ENCODE results near the gene OR1D2. TPM values are rescaled to one million over a fixed set of nuclear protein-coding genes. Genes with fewer than 3 reads are reported as not detected.

Gene OR1D2, protein sequence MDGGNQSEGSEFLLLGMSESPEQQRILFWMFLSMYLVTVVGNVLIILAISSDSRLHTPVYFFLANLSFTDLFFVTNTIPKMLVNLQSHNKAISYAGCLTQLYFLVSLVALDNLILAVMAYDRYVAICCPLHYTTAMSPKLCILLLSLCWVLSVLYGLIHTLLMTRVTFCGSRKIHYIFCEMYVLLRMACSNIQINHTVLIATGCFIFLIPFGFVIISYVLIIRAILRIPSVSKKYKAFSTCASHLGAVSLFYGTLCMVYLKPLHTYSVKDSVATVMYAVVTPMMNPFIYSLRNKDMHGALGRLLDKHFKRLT
- not detected for total RNA-seq

DNA sequence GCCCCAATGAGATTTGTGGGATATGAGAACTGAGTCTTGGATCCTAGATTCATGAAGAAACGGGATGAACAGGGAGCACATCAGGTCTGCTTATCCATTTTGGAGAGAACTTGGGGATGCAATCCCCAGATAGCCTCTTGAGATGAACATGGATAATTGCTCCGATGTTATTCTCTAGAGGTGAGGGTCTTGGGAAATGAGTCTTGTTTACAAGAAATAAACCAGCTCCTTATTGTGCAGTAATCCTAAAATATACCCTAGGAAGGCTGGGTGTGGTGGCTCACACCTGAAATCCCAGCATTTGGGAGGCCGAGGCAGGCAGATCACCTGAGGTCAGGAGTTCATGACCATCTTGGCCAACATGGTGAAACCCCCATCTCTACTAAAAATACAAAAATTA is at the start of gene OR1D2:
OR1D2 (minus strand) TSS at position 101 of the 400 bp plus-strand sequence. CDS start 11,426 bp downstream, outside the sequence.

DNA sequence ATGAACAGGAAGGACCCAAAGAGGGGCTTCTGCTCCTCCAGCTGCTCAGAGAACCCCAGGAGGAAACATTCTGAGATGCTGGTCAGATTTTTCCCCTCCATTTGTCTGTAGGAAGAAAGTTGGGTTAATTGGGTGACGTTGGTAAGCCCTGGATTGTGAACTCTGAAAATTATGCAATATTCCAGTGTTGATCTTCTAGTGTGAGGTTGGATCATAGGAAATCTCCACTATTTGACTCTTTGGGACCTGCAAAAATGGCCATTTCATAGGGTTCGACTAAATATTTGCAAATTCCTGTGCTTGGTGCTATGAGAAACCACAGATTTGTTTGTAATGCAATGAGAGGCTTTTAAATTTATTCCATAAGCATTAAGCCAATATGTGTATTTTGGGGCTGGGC is 23.2 kb upstream of the OR1D2 start, which contains the start of gene OR1G1:
OR1G1 (minus strand) TSS at position 101 of the 400 bp plus-strand sequence; CDS start at position 101, 0 bp downstream.

DNA sequence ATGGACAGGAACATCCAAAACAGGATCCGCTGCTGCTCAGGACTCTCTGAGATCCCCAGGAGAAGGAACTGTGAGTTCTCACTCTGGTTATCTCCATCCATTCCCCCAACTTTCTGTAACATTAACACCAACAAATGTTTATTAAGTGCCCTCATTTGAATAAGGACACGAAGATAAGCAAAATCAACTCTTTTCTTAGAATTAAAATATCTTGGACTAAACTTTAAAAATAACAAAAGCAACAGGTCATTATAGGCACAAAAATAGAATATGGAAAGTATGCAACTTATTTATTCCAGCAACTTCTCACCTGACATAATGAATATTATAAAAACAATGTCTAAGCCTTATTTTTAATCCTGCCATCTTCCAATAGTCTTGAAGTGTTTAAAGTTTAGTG is 40.7 kb downstream of the OR1D2 start, which contains the start of gene OR1D5:
OR1D5 (minus strand) TSS at position 101 of the 400 bp plus-strand sequence; CDS start at position 101, 0 bp downstream.

Other genes with a start within 250 kb of the OR1D2 start
- not detected for gene OR1D5, start 40.8 kb downstream of the OR1D2 start, total RNA-seq
- not detected for gene OR1G1, start 23.1 kb upstream of the OR1D2 start, total RNA-seq
- gene OR1A2, start 93.1 kb upstream of the OR1D2 start, total RNA-seq, result not detected
- not detected for gene OR1A1, start 103.2 kb upstream of the OR1D2 start, total RNA-seq
- gene OR3A1, start 193.9 kb upstream of the OR1D2 start, total RNA-seq, result 0.69 TPM

Data from diencephalon (tissue), 1 donor.